ENCODE results near the gene AP1M1.

The AP1M1 gene

DNA sequence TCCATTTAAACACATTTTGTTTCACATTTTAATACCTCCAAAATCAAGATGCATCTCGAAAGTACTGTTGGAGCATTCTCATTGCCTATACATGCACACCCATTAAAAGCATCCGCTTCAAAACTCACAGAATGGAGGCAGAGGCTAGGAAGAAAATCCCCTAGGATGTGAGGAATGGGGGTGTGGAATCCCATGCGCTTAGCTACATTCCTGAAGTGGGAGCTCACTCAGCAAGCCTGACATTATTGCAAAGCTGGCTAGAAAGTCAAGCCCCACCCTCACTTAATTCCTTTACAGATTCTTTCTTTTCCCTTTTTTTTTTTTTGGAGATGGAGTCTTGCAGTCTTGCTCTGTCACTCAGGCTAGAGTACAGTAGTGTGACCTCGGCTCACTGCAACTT is 17.1 kb upstream of the AP1M1 start:
- H3K36me3 Mint-ChIP-seq (ENCODE audit: low read depth) = peaks cover 7% of the 10 kb centered on the region
- no peak overlapping the region for H3K27ac Mint-ChIP-seq
- H3K4me1 Mint-ChIP-seq = peaks cover 14% of the 10 kb centered on the region
- TF ChIP-seq, protein P1, sequence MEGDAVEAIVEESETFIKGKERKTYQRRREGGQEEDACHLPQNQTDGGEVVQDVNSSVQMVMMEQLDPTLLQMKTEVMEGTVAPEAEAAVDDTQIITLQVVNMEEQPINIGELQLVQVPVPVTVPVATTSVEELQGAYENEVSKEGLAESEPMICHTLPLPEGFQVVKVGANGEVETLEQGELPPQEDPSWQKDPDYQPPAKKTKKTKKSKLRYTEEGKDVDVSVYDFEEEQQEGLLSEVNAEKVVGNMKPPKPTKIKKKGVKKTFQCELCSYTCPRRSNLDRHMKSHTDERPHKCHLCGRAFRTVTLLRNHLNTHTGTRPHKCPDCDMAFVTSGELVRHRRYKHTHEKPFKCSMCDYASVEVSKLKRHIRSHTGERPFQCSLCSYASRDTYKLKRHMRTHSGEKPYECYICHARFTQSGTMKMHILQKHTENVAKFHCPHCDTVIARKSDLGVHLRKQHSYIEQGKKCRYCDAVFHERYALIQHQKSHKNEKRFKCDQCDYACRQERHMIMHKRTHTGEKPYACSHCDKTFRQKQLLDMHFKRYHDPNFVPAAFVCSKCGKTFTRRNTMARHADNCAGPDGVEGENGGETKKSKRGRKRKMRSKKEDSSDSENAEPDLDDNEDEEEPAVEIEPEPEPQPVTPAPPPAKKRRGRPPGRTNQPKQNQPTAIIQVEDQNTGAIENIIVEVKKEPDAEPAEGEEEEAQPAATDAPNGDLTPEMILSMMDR (IDR thresholded peaks at IDR 0.05; ENCODE audit: unreplicated experiment in 3 of 3) = no peak
- H3K9me3 Mint-ChIP-seq = no peaks in the 10 kb centered on the region
- no peak overlapping the region for H3K4me3 Mint-ChIP-seq
- peaks cover 22% of the 10 kb centered on the region for H3K27me3 Mint-ChIP-seq (ENCODE audit: low read depth)

DNA sequence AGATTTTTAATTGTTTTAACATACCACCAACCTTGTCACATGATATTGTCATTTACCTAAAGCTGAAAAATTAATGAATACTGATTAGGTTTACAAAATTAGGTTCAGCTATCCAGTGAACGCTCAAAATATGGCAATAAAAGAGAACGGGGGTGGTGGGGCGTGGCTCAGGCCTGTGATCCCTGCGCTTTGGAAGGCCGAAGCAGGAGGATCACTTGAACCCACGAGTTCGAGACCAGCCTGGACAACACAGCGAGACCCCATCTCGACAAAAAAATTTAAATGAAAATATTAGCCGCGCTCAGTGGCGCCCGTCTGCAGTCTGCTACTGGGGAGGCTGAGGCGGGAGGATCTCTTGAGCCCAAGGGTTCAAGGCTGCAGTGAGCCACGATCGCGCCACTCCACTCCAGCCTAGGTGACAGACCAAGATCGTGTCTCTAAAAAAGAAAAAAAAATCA is 13.0 kb upstream of the AP1M1 start:
- H3K4me3 Mint-ChIP-seq = peak overlapping the region; percentile 97 to 100 (median 98)
- peaks cover 31% of the 10 kb centered on the region for H3K36me3 Mint-ChIP-seq (ENCODE audit: low read depth)
- TF ChIP-seq, protein P1 (IDR thresholded peaks at IDR 0.05; ENCODE audit: unreplicated experiment in 3 of 3) = peak in 1 of 3 experiments; percentile 39
- peaks cover 21% of the 10 kb centered on the region for H3K4me1 Mint-ChIP-seq
- peaks cover 16% of the 10 kb centered on the region for H3K27me3 Mint-ChIP-seq (ENCODE audit: low read depth)
- H3K27ac Mint-ChIP-seq = peak overlapping the region; percentile 96 to 99 (median 97)
- H3K9me3 Mint-ChIP-seq = no peaks in the 10 kb centered on the region

DNA sequence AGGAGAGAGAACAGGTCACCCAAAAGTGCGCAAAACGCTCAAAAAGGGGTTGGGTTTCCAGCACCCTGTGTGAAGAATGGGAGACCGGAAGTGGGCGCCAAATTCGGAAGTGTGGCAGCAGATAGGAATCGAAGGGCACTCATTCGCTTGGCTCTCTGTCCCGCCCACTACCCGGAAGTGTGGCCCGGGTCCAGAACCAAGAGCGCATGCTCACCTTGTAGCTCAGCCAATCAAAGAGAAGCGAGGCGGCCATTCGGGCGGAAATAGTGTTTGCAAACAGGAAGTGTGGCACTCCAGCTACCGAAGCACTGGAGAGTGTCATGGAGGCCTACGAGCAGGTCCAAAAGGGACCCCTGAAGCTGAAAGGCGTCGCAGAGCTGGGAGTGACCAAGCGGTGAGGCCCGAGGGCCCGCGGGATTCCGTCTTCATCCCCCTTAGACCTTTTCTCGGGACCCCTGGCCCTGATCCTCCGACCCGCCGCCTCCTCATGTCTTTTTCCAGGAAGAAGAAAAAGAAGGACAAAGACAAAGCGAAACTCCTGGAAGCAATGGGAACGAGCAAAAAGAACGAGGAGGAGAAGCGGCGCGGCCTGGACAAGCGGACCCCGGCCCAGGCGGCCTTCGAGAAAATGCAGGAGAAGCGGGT is 12.5 kb upstream of the AP1M1 start, which contains the start of gene FAM32A:
Gene FAM32A, plus strand, starts transcription at position 288 of the 645 bp plus-strand sequence. Its CDS starts 33 bp downstream, at position 321.
- Mint-ChIP-seq H3K4me1 (peaks cover 21% of the 10 kb centered on the region), H3K9me3 (no peaks in the 10 kb centered on the region)
- TF ChIP-seq, protein P1 (IDR thresholded peaks at IDR 0.05; ENCODE audit: unreplicated experiment in 3 of 3) = peak in 2 of 3 experiments; percentile 35 to 36

DNA sequence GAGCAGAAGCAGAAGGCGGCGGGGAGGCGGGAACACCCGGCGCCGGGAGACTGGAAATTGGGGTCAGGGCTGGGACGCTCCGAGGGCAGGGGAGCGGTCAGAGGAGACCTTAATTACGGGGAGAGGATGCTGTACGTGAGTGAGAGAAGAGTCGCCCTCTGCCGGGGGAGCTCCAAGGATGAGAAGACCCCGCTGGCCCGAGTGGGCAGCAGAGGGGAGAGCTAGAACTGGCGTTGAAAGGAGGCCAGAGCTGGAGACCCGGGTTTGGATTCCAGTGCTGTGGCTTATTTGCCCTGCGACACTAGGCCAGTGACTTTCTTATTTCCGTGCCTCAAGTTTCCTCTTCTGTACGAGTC is 12.0 kb upstream of the AP1M1 start:
- H3K9me3 Mint-ChIP-seq = no peaks in the 10 kb centered on the region
- peaks cover 18% of the 10 kb centered on the region for H3K4me1 Mint-ChIP-seq
- peak overlapping the region; percentile 96 to 99 (median 97) for H3K27ac Mint-ChIP-seq
- H3K36me3 Mint-ChIP-seq (ENCODE audit: low read depth) = peaks cover 37% of the 10 kb centered on the region
- TF ChIP-seq, protein P1 (IDR thresholded peaks at IDR 0.05; ENCODE audit: unreplicated experiment in 3 of 3) = peak; percentile 29 to 46 (median 44)
- H3K27me3 Mint-ChIP-seq (ENCODE audit: low read depth) = peaks cover 12% of the 10 kb centered on the region
- peak overlapping the region; percentile 97 to 100 (median 98) for H3K4me3 Mint-ChIP-seq

More for the DNA sequence above, 12.5 kb upstream of the AP1M1 start, which contains the start of gene FAM32A:
- peaks cover 12% of the 10 kb centered on the region for H3K27me3 Mint-ChIP-seq (ENCODE audit: low read depth)
- H3K36me3 Mint-ChIP-seq (ENCODE audit: low read depth) = peaks cover 36% of the 10 kb centered on the region
- H3K27ac Mint-ChIP-seq = peak within 1 kb of the TSS; percentile 96 to 99 (median 97)
- H3K4me3 Mint-ChIP-seq = peak within 1 kb of the TSS; percentile 97 to 100 (median 98)

DNA sequence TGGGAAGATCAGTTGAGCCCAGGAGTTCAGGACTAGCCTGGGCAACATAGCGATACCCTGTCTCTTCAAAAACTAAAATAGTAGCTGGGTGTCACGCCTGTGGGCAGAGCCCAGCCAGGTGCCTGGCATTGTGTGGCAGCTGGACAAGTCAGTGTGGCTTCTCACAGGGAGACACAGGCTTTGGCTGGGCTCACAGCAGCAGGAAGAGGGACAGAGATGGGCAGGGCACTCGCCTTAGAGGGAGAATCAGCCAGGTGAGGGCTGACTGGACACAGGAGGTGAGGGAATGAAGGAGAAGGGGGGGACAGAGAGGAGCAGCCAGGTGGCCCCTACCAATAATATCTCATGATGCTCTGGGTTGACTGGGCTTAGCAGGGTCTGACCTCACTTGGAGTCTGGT is 9.2 kb upstream of the AP1M1 start:
- H3K4me3 Mint-ChIP-seq = peak overlapping the region; percentile 21 to 60 (median 49)
- H3K9me3 Mint-ChIP-seq = no peaks in the 10 kb centered on the region
- TF ChIP-seq, protein P1 (IDR thresholded peaks at IDR 0.05; ENCODE audit: unreplicated experiment in 3 of 3) = no peak
- peaks cover 5% of the 10 kb centered on the region for H3K27me3 Mint-ChIP-seq (ENCODE audit: low read depth)
- peaks cover 15% of the 10 kb centered on the region for H3K4me1 Mint-ChIP-seq
- H3K27ac Mint-ChIP-seq = no peak overlapping the region
- H3K36me3 Mint-ChIP-seq (ENCODE audit: low read depth) = peaks cover 43% of the 10 kb centered on the region

DNA sequence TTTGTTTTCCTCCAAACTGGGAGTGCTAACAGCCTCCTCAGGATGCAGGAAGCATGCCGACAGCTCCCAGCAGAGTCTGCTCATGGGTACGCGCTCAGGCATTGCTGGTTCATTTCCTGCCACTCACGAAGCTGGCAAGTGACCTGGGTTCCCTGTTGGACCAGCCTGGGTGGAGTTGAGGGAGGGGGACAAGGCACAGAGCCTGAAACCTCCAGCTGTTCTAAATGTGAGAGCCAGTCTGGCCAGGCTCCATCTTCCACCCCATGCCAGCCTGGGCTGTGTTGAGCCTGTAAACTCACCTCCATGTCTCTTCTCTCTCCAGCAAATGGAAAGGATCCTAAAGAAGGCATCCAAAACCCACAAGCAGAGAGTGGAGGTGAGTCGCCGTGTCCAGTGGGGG is 7.5 kb upstream of the AP1M1 start:
- Mint-ChIP-seq H3K27ac (no peak overlapping the region), H3K9me3 (no peaks in the 10 kb centered on the region), H3K27me3 (ENCODE audit: low read depth) (peaks cover under 1% of the 10 kb centered on the region), H3K4me3 (peak overlapping the region in 1 of 3 experiments; percentile 32), H3K4me1 (peaks cover 11% of the 10 kb centered on the region), H3K36me3 (ENCODE audit: low read depth) (peaks cover 41% of the 10 kb centered on the region)
- TF ChIP-seq, protein P1 (IDR thresholded peaks at IDR 0.05; ENCODE audit: unreplicated experiment in 3 of 3) = no peak

Measured in nephron (organoid).